GM10248 (cell line): ENCODE results near the gene MYL12A.

ENCODE experiments used
- CTCF ChIA-PET: fragments of 300-600 bp; sonication (Branson Sonifier 250); formaldehyde crosslinking; extraction: SDS; loops from one replicate; lab custom pipeline; 2021; ENCODE audit warnings: antibody characterized with exemption; lab: Yijun Ruan, JAX
- POLR2A ChIA-PET: fragments of 350-650 bp; sonication (Branson Sonifier 250); formaldehyde crosslinking; extraction: SDS; loops from one replicate; lab custom pipeline; 2020; ENCODE audit warnings: antibody characterized with exemption; lab: Yijun Ruan, JAX
- DNase-seq: peaks from one replicate; pipeline ENCODE4 v3.0.0; 2012; ENCODE audit errors: extremely low spot score
- TF ChIP-seq, protein P1 (sequence below): IDR thresholded peaks from 2 replicates; pipeline ENCODE4 v1.5.1; 2012; ENCODE audit warnings: mild to moderate bottlenecking, low read depth; ENCODE audit errors: extremely low read depth, missing control alignments, control extremely low read depth

Gene MYL12A

DNA sequence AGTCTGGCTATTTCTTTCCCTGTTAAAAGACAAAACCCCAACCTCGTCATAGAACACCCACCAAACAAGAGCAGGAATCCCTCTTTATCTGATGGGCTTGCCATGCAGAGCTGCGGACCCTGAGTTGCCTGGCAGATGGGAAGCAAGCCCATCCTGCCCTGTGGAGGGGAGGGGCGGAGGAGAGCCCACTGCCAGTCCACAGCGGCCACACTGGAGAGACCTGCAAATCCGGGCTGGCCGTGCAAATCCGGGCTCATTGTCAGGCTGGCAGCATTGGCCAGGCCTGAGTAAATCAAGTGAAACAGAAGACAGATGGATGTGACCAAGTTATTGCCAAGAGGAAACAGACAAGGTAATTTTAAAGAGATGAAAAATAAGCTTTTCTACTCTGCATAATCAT, 36.3 kb downstream of the MYL12A start:
- ChIA-PET CTCF (interaction anchor here (1.0 to 11.3 kb wide), 7 partner anchors 13 to 1774 kb away, joined by 3 to 138 read pairs (median 6); no protein-coding TSS in a partner anchor), POLR2A (no interaction called here)
- DNase-seq, result no peak
- TF ChIP-seq, protein P1, sequence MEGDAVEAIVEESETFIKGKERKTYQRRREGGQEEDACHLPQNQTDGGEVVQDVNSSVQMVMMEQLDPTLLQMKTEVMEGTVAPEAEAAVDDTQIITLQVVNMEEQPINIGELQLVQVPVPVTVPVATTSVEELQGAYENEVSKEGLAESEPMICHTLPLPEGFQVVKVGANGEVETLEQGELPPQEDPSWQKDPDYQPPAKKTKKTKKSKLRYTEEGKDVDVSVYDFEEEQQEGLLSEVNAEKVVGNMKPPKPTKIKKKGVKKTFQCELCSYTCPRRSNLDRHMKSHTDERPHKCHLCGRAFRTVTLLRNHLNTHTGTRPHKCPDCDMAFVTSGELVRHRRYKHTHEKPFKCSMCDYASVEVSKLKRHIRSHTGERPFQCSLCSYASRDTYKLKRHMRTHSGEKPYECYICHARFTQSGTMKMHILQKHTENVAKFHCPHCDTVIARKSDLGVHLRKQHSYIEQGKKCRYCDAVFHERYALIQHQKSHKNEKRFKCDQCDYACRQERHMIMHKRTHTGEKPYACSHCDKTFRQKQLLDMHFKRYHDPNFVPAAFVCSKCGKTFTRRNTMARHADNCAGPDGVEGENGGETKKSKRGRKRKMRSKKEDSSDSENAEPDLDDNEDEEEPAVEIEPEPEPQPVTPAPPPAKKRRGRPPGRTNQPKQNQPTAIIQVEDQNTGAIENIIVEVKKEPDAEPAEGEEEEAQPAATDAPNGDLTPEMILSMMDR, result no peak

DNA sequence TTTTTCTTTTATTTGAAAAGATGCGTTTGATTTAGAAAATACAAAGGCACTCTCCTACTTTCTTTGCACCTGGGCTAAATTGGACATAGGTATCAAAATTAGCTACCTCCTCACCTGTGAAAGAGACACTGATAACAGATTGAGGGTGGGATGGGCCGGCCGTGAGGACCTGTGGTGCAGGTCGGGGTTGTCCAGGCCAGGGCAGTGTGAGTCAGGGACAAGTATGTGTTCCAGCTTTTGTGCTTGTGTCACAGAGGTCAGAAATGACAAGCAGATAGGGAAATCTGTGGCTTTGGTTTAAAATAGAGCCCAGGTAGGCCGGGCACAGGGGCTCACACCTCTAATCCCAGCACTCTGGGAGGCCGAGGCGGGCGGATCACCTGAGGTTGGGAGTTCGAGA, 36.9 kb downstream of the MYL12A start:
- ChIA-PET CTCF (interaction anchor here (1.0 to 11.3 kb wide), 5 partner anchors 12 to 384 kb away, joined by 3 to 138 read pairs (median 8); no protein-coding TSS in a partner anchor), POLR2A (no interaction called here)
- no peak for DNase-seq
- TF ChIP-seq, protein P1, result no peak

DNA sequence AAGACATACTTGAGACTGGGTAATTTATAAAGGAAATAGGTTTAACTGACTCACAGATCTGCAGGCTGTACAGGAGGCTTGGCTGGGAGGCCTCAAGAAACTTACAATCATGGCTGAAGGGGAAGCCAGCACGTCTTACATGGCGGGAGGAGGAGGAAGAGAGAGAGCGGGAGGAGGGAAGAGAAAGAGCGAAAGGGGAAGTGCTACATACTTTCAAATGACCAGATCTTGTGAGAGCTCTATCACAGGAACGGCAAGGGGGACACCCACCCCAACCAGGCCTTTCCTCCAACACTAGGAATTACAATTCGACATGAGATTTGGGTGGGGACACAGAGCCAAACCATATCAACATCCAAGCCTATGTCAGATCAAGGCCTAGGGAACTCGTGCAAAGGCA, 38.6 kb downstream of the MYL12A start:
- ChIA-PET CTCF (interaction anchor here (1.6 to 11.3 kb wide), 4 partner anchors 11 to 382 kb away, joined by 5 to 138 read pairs (median 58); no protein-coding TSS in a partner anchor), POLR2A (no interaction called here)
- DNase-seq, result no peak
- TF ChIP-seq, protein P1, result no peak

DNA sequence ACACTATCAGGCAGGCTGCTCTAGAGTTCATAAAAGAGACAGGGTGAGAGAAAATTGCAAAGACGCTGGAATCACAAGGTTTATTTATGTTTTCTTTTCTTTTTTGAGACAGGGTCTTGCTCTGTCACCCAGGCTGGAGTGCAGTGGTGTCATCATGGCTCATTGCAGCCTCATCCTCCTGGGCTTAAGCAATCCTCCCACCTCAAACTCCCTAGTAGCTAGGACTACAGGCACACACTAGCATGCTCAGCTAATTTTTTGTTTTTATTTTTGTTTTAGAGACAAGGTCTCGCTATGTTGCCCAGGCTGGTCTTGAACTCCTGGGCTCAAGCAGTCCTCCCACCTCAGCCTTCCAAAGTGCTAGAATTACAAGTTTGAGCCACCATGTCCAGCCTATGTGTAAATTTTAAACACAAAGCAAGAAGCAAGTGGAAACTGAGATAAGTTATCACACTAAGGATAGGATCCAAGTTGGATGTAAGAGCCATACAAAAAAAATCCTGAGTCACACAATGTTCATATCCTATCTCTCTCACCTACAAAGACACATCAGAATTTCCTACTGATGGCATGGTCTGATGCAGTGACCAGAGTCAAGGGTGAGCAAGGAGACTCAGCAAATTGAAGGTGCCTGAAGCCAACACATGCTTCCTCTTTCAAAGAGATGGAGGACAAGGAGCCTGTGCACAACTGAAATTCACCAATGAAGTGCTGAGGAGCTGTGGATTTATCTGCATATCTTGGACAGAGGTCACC, 45.8 kb downstream of the MYL12A start:
- POLR2A ChIA-PET, result no interaction called here
- CTCF ChIA-PET, result interaction anchor here (1.3 to 8.0 kb wide), 2 partner anchors 12 to 373 kb away, joined by 3 to 109 read pairs; no protein-coding TSS in a partner anchor

DNA sequence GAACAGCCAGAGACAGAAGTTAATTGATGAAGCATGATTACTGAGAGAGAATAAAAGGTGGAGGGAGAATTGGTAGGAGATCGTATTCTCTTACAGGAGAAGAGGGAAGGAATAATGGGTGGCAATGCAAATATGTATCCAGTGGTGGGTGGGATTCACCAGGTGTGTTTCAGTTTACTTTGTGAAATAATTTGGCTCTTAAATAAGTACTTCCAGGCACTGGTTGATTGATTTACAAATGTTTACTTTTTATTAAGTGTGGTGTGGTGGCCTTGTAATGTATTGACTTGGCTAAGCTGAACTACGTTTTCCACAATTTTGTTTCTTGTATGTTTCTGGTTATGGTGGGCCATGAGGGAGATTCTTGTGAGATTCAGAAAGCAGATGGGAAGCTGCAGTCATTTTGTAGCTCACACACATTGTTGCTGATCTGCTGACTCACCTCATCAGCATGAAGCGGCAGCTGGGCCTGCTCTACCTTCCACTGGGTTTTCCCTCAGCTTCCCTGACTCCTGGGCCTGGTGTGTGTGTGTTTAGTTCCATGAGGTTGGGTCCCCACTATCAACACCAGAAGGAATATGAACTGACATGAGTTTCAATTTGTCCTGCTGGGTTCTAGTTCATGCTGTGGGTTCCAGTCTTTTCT, 47.0 kb downstream of the MYL12A start:
- DNase-seq, result no peak
- CTCF ChIA-PET, result interaction anchor here (0.9 to 8.0 kb wide), 5 partner anchors 13 to 372 kb away, joined by 3 to 109 read pairs (median 4); no protein-coding TSS in a partner anchor
- POLR2A ChIA-PET, result no interaction called here
- TF ChIP-seq, protein P1, result no peak

More for the DNA sequence above, 45.8 kb downstream of the MYL12A start:
- TF ChIP-seq, protein P1, result no peak
- no peak for DNase-seq
